ENCODE measurements around the gene DPP9. TPM values are rescaled to one million over a fixed set of nuclear protein-coding genes. Genes with fewer than 3 reads are reported as not detected.

DPP9 gene
- total RNA-seq, 1 donor from 2014 or later, result 127 TPM

GRCh38 chr19:4657835-4658234, 65.8 kb downstream of the DPP9 start:
- DNase-seq (ENCODE audit: low read depth), result no peak
- no peak for TF ChIP-seq CTCF (conservative IDR thresholded peaks at IDR 0.05; ENCODE audit: low read depth, low read length)
- H3K4me3 ChIP-seq (ENCODE audit: low read depth, low read length), result no peak overlapping the region

GRCh38 chr19:4657262-4657661, 66.4 kb downstream of the DPP9 start:
- no peak for DNase-seq (ENCODE audit: low read depth)
- no peak for TF ChIP-seq CTCF (conservative IDR thresholded peaks at IDR 0.05; ENCODE audit: low read depth, low read length)
- H3K4me3 ChIP-seq (ENCODE audit: low read depth, low read length), result no peak overlapping the region

DNA sequence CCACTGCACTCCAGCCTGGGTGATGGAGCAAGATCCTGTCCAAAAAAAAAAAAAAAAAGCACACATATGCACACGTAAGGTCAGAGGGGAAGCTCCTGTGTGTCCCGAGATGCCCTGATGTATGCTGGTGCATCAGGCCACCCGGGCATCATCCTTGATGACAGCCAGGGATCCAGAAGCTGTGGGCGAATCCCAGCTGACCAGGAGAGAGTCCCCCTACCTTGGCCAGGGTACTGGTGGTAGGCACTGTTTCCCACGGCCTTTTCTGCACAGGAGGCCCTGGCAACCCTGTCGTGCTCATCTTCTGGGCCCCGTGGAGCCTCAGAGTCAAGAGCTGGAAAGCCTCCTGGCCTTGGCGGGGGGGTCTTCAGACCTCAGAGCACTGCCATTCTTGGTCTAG, 67.5 kb downstream of the DPP9 start:
- no peak for DNase-seq (ENCODE audit: low read depth)
- no peak overlapping the region for H3K4me3 ChIP-seq (ENCODE audit: low read depth, low read length)
- TF ChIP-seq CTCF (conservative IDR thresholded peaks at IDR 0.05; ENCODE audit: low read depth, low read length), result no peak

GRCh38 chr19:4654437-4655361, 68.9 kb downstream of the DPP9 start:
- TF ChIP-seq CTCF (conservative IDR thresholded peaks at IDR 0.05; ENCODE audit: low read depth, low read length), result no peak
- DNase-seq (ENCODE audit: low read depth), result no peak
- H3K4me3 ChIP-seq (ENCODE audit: low read depth, low read length), result no peak overlapping the region

DNA sequence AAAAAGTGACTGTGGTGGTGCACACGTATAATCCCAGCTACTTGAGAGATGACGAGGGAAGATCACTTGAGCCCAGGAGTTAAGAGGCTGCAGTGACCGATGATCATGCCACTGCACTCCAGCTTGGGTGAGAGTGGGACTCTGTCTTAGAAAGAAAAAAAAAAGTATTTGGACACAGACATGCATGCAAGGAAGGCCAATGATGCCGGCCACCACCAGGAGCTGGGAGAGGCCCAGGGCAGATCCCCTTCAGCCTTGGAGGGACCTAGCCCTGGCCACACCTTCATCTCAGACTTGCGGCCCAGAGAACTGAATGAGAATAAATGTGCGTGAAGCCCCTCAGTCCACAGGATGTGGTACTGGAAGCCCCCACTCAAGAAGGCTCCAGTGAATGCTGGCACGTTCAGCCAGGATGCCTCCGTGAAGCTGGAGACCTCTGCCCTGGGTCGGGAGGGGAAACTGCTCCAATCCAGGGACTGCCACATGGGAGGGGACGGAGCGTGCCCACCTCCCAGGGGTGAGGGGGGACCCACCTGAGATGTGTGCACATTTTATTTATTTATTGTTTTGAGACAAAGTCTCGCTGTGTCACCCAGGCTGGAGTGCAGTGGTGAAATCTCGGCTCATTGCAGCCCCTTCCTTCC, 69.7 kb downstream of the DPP9 start:
- H3K4me3 ChIP-seq (ENCODE audit: low read depth, low read length), result no peak overlapping the region
- TF ChIP-seq CTCF (conservative IDR thresholded peaks at IDR 0.05; ENCODE audit: low read depth, low read length), result no peak
- no peak for DNase-seq (ENCODE audit: low read depth)

DNA sequence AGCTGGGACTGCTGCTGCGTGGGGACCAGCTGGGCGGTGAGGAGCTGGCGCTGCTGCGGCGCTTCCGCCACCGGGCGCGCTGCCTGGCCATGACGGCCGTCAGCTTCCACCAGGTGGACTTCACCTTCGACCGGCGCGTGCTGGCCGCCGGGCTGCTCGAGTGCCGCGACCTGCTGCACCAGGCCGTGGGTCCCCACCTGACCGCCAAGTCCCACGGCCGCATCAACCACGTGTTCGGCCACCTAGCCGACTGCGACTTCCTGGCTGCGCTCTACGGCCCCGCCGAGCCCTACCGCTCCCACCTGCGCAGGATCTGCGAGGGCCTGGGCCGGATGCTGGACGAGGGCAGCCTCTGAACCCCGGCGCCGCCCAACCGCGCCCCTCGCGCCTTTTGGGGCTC, 71.6 kb downstream of the DPP9 start:
- no peak for DNase-seq (ENCODE audit: low read depth)
- TF ChIP-seq CTCF (conservative IDR thresholded peaks at IDR 0.05; ENCODE audit: low read depth, low read length), result no peak

More for the DNA sequence above, 71.6 kb downstream of the DPP9 start:
- no peak overlapping the region for H3K4me3 ChIP-seq (ENCODE audit: low read depth, low read length)

Measured in epithelial cell of proximal tubule (primary cell).